ENCODE data around the gene RBM47.
"Not testable (repeated sequence)": the region's sequence is repeated elsewhere in the genome, so short reads cannot be mapped to it uniquely, and the experiment has no call there.

RBM47 gene

DNA sequence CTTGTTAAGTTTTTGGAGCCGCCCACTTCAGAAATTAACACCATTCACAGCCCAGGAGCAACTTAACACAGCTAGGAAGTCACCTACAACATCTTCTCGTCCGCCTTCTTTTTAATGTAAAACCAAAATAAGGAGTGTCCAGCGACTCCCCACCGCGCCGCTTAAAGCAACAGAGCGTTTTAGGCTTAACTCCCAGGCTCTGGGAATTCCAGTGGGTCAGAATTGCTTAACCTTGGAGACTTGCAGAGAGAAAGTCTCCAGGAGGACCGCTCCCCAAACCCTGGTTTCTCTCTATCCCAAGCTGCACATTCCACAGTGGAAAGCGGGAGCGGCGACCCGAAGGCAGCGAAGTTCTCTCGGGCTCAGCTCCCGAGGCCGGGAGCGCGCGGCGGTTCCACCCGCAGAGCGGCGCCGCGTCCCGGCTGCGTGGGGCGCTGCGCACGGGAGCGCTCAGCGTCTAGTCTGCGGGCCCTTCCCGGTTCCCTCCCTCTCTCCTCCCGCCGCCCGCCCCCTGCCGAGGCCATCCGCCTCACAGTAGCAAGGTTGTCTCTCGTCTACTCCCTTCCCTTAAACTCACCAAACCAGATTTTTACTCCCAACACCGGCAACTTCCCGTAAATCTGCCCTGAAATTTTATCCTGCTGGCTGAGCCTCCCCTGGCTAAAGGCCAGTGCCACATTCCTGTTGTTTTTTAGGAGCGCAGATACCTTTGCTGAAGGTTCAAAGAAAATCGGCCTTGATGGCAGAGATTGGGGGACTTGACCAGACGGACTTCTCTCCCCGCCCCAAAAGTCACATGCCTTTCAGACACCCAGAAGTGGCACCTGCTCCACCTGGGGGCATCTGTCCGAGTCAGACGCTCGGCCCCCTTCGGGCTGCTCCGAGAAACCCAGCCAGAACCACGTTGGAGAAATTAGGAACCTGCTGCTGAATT, at the start of gene RBM47:
Gene RBM47 (minus strand): TSS at position 464 of the 934 bp plus-strand sequence. CDS start 190,971 bp downstream, outside the sequence.
- DNase-seq (ENCODE audit: low read depth, low spot score): no peak

DNA sequence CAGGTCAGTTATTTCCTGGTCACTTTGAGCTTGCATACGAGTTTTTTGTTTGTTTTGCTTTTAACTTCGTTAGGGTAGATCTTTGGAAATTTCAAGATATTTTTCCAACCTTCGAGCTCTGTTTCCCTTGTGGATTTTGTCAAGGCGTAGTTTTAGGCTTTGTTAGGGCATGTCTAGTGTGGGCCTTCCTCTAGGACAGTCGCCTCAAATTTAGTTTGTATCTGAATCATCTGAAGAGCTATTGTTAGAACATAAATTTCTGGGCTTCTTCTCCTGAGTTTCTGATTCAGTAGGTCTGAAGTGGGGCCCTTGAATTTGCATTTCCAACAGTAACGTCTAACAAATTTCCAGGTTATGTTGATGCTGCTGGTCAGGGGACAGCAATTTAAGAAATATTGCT, 48.8 kb upstream of the RBM47 start:
- DNase-seq (ENCODE audit: low read depth, low spot score): no peak

DNA sequence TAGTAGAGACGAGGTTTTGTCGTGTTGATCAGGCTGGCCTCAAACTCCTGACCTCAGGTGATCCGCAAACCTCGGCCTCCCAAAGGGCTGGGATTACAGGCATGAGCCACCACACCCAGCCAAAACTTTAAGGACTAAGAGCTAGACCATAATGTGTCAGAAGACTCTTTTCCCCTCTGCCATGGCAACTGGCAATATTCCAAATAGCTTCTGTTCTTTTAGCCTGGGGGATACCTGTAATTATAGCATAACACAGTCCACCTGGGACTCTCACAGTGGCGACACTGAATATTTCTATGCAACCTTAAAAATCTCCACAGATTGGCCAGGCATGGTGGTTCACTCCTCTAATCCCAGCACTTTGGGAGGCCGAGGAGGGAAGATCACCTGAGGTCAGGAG, 45.5 kb upstream of the RBM47 start:
- DNase-seq (ENCODE audit: low read depth, low spot score): no peak

DNA sequence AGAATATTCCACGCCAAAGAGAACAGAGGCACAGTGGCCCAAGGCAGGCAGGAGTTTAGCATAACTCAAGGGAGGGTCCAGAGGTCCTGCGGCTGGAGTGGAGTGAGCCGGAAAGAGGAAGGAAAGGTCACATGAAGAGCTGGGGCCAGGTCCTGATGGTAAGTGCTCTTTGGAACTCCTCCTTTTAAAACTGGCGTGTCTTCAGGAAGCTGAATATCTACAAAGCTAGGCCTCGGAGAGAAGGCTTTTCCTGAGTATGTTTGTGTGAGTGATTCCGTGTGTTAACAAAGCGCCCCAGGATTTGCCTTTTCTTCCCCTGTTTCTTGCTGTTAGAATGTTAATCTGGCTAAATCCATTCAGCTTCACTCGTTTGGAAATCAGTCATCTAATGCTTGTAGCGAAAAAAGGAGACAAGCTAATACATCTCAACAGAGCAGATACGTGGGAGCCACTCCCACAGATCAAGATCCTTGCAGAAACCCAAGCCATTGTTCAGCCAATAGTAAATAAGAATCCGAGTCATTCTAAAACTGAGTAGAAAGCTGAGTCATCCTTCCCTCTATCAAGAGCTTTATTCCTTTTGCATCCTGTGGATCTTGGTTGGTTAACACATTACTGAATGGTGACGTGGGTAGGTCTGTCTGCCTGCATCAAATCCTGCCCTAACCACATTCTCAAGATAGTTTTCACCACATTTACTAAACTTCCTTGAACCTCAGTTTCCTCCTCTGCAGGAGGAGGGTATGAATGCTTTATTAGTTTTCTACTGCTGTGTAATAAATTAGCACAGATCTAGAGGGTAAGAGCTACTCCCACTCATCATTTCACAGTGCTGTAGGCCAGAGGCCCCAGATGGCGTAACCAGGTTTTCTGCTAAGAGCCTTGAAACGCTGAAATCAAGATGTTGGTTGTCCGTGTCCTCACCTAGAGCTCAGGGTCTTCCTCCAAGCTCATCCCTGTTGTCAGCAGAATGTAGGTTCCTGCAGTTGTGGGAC, 43.2 kb upstream of the RBM47 start:
- peak; percentile 1 for DNase-seq (ENCODE audit: low read depth, low spot score)

DNA sequence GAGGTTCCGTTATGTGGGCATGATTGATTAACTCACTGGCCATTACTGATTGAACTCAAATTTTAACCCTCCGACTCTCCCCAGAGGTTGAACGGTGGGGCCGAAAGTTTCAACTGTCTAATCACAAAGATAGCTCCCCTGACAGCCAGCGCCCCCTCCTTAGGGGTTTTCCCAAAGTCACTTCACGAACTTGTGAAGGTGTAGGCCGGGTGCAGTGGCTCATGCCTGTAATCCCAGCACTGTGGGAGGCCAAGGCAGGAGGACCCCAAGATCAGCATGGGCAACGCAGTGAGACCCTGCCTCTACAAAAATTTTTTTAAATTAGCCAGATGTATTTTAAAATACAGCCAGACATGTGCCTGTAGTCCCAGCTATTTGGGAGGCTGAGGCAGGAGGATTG, 39.8 kb upstream of the RBM47 start:
- DNase-seq (ENCODE audit: low read depth, low spot score): no peak

DNA sequence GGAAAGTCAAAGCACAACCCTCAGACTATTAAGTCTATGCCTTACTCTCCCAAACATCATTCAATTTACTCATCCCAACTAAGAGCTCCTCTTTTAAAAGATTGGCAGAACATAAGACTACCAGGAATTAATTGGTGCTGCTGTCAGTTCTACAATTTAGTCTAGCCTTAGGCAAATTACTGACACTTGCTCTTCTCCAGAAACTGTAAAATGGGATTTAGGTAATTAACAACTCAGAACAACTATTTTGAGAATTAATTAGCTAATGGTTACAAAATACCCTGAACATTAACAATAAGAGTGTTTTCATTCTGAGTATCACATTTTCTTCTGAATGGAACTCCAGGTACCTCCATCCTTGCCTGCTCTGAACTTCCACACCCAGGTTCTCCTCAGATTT, 36.2 kb upstream of the RBM47 start:
- no peak for DNase-seq (ENCODE audit: low read depth, low spot score)

DNA sequence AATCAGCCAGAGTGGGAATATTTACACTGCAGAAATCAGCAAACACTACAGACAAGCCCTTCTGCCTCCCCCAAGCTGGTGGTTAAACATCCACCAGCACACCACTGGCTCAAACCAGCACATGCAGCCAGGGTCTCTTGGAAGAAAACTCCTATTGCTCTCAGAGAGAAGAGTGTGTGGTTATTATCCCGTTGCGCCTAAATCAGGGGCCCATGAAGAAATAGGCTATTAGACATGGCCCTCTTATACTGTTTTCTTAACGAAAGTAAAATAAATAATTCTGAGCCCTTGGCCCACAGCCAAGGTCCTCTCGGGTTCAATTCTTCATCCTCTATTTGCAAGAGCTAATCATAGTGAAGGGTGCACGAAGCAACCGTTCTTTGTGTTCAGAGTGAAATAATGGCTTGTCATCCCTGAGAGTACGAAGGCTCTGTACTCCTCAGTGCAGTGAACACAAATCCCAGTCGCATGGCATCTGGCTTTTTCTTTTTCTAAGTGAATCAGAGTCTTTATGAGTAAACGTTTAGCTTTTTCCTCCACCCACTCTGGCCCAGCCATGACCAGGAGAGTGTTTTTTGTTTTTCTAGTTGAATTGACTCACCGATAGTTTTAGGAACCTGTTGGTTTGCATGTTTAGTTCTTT, 33.4 kb upstream of the RBM47 start:
- peak; percentile 17 for DNase-seq (ENCODE audit: low read depth, low spot score)

DNA sequence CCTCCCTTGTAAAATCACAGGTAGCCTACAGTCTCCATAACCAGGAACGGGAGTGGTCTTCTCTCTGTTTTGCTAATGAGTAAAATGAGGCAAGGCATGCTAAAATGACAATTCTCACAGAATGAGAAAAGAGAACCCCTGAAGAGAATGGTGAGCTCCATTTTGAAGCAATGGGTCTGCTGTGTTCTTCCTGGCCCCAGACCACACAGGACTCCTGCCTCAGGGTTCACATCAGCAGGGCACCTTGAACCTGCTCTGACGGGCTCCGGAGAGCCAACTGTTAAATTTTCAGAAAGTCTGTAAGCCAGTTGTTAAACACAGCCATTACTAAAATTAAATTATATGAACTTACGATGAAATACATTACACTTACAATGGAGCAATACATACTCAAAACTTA, 32.1 kb upstream of the RBM47 start:
- DNase-seq (ENCODE audit: low read depth, low spot score): no peak

DNA sequence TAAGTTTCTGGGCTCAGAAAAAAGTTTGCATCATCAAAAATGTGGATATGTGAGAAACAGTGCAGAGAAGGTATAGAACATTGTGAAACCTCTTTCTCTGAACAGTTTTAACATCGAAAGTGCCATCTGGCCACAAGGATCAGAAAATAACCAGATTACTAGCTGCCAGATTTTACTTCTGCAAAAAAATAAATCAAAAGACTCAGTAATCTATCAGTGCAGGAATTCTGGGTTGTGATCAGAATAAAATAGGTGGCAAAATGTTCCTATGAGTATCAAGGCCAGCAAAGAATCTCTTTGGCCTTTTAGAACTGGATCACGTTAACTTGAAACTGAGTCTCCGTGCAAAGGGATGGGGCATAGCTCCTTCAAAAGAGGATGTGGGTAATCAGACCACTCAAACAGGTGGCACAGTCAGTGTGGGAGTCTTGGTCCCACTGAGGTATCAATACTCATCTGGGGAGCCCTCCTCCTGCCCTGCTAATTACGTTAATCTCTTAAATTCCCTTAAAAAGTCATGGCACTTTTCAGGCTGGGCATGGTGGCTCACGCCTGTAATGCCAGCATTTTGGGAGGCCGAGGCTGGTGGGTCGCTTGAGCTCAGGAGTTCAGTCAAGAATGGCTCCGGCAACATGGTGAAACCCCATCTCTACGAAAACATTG, 26.7 kb upstream of the RBM47 start:
- DNase-seq (ENCODE audit: low read depth, low spot score): no peak

DNA sequence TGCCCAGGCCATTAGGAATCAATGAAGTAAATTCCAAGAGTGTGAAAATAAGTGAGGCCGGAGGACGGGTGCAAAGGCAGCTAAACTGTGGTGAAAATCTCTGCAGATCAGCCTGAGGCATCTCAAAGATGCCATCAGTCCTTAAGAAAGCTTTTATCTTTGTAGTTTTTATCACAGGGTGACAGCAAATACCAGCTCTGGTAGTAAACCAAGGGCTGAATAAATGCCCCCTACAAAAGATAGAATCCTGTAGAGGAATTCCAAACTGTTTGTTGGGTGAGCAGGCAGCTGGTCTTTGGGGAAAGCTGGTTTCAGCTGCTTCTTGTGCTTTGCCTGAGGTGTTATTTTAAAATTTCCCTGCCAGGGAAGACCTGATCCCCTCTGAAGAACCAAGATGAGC, 21.6 kb upstream of the RBM47 start:
- no peak for DNase-seq (ENCODE audit: low read depth, low spot score)

DNA sequence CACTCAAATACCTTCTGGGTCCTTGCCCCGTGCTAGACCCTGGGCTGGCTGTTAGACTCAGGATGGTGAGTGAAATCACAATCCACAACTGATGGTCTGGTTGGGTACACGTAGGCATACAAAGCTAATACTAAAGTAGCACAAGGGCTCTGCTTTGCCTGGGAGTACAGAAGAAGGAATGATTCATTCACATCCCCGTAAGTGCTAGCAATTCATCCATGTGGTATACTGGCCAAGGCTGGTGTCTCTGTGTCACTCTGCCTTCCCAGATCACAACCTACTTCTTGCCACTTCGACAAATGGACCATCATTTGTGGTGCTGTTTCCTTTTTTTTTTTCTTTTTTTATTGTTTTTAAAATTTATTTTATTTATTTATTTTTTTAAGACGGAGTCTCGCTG, 19.7 kb upstream of the RBM47 start:
- DNase-seq (ENCODE audit: low read depth, low spot score): no peak

DNA sequence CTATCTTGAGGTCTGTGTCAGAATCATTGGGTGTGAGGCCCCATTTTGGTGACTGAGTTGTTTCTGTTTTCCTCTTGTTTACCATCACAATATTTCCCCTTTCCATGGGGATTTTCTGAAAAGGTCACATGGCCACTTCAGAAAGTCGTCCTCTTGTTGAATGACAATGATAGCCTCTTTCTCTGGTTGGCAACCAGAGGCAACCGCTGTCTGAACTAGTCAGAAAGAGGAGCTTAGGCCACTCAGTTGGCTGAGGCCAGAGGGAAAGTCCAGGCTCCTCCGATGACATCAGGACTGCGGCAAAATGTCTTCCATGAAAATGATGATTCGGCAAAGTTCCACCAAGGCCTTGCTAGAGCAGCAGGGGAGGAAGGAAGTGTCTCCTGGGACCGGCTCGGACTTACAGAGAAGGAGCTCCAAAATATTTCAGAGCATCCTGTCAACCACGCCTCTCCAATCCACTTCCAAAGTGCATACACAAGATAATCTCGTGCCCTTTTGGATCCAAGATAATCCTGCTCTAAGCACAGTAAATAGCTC, 19.1 kb upstream of the RBM47 start:
- DNase-seq (ENCODE audit: low read depth, low spot score): no peak

DNA sequence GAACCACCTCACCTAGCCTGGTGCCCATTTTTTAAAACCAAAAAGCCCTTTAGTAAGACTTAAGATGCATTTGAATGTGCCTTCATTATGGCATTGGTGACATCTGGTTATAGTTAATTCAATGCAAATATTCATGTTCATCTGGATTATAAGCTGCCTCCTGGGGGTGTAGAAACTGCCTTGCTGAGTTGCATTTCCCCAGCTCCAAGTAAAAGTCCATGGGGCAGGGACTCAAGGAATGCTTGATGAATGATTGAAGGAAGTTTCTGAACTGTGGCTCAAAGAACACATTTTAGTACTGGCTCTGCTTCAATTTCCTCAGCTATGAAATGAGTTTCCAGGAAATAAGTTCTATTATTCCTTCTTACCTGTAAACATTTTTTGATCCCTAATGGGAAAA, 18.5 kb upstream of the RBM47 start:
- DNase-seq (ENCODE audit: low read depth, low spot score): no peak

DNA sequence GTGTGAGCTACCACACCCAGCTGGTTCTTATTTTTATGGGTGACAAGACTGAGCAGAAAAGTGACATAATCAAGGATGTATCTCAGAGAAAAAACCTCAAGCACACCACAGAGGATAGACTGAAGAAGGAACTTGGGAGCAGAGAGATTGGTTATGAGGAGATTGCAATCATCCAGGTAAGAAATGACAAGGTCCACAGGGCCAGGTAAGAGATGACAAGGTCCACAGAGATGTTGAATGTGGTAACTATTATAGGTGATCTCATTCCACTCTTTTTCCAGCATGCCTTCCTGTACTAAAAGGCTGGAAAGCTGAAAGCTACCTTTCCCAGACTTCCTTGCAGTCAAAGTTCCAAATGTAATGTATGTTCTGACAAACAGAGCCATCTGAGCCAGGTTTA, 15.9 kb upstream of the RBM47 start:
- no peak for DNase-seq (ENCODE audit: low read depth, low spot score)

DNA sequence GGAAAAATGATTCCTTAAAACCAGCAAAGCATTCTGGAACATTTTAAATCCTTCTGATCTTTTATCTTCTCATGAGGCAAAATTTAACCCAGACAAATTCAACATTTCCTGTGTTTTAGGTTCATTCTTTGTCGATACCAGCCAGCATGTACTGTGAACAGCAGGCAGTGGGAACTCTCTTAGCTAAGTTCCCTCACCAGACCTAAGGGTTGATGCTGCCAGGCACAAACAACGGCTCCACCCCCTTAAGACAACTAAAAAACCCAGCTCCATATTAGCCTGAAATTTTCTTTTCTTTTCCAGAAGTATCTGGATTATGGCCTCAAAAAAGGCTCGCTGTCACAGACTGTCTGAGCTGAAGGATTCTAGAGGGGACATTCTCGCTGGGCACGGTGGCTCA, 2.4 kb upstream of the RBM47 start:
- DNase-seq (ENCODE audit: low read depth, low spot score): no peak

DNA sequence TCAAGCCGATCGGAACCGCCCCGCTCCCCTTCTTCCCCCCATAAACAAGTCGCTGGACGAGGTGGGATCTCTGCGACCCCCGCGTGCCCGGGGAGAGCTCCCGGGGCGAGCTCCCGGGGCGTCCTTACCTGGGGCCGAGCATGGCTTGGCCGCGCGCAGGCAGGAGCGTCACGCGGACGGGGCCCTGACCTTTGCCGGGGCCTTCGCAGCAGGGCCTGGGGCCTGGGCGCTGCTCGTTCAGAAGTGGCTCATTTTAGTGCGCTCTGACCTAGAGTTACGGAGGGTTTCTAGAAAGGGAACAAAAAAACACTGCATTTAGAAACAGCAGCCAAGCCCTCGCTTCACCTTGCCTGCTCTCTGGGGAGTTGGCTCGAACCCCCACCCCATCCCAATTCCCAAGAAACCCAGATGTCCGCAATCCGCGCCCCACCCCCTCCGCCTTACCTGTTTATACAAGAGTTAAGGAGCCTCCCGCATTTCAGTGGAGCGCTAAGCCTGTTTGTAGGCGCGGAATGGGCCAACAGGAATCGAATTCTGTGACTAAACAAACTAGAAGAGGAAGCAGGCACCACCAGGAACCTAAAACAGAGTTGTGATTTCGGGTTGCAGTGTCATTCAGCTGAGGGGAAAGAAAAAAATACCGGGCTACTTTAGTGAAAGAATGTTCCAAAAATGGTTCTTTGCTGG, 814 bp upstream of the RBM47 start:
- DNase-seq (ENCODE audit: low read depth, low spot score): no peak

DNA sequence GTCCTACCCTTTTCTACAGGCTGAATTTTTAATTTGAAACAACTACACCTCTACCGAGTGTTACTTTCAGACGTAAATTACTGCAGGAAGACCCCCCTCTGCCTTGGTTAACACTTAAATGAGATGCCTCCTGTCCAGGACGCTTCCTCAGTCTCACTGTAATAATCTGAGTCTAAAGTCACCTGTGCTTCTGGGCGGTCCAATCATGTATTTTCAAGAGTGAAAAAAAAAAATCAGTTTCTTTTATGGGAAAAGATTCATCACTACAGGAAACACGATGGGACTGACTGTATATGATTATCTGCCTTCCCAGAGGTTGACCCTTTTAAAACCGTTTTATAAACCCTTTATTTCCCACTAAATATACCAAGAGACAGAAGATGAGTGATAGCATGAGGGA, 776 bp downstream of the RBM47 start:
- DNase-seq (ENCODE audit: low read depth, low spot score): no peak

DNA sequence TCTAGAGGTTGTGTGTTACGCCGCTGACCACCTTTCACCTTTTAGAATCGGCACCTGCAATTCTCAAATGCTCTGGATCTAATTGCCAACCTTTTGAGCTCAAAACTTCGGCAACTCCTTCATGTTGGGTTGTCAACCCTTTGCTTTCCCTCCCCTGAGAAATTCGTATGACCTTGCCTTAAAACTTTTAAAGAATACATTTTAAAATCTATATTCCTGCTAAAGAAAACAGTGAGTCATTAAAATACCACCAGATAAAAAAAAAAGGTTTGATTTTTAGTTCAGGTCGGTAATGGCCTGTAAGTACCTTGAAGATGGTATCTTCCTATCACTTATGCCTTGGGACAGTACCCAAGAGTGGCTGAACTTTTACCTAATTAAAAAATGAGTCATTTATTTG, 1.3 kb downstream of the RBM47 start:
- not testable (repeated sequence) for DNase-seq (ENCODE audit: low read depth, low spot score)

DNA sequence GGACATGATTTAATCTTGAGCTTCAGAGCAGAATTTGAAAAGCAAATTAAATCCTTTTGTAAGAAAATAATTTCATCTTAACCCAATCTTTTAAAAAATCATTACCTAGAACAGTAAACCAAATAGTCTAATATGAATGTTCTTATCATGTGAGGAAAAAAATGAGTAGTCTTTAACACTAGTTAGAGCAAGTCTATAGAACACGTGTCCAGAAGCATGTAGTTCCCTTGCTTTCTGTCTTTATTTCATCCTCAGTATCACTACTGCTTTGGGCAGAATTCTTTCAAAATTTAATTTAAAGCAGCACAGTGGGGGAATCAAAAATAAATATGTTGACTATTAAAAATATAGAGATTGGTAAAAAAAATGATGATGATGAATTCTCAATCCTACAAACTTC, 2.1 kb downstream of the RBM47 start:
- DNase-seq (ENCODE audit: low read depth, low spot score): no peak

DNA sequence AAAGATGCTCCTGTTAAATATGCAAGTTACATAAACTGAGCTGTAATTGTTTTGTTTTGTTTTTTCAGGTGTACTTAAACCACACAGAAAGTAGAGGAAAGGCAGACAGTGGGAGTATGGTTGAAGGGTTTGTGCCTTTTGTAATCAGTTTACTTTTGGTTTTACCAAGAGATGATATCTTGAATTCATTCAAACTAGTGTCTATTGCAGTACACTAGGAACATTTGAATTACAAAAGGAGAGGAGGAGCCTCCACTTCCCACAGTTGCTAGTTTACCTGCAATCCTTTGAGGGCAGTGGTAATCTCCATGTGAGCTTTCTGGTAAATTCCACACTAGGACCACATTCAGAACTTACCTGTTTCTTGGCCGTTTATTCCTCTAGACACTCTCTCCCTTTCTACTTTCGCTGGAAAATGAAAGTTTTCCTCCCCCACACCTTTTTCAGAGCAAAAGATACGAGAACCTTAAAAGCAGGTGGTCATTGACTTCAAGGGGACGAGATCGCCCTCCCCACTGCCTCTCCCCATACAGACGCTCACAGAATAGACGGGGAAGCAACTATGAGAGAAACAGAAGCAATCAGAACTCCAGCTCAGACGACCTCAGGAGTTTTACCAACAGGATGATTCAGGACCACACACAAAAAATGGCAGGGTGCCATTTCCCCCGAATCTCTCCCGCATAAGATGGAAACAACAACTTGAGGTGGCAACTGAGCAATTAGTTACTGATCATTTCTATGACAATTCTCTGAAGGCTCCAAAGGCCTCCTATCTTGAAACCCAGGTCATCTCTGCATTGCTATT, 3.3 kb downstream of the RBM47 start:
- no peak for DNase-seq (ENCODE audit: low read depth, low spot score)
